LoVo (cell line): ENCODE data around the gene DYNLRB1.
A peak's percentile ranks its signal among the peaks of the same experiment; 100 is the strongest.
"Not testable (repeated sequence)": the region's sequence is repeated elsewhere in the genome, so short reads cannot be mapped to it uniquely, and the experiment has no call there.

ENCODE experiments used
- DNase-seq: peaks from one replicate; pipeline ENCODE4 v3.0.0-alpha.2; 2016; ENCODE audit warnings: low spot score

DYNLRB1 gene

GRCh38 chr20:34516247-34517113, at the start of gene DYNLRB1:
TSS of gene DYNLRB1 (plus strand) at chr20:34516422. CDS start at chr20:34516459, 37 bp downstream.
- peak; percentile 96 for DNase-seq

GRCh38 chr20:34468951-34469350, 47.3 kb upstream of the DYNLRB1 start:
- DNase-seq = no peak

DNA sequence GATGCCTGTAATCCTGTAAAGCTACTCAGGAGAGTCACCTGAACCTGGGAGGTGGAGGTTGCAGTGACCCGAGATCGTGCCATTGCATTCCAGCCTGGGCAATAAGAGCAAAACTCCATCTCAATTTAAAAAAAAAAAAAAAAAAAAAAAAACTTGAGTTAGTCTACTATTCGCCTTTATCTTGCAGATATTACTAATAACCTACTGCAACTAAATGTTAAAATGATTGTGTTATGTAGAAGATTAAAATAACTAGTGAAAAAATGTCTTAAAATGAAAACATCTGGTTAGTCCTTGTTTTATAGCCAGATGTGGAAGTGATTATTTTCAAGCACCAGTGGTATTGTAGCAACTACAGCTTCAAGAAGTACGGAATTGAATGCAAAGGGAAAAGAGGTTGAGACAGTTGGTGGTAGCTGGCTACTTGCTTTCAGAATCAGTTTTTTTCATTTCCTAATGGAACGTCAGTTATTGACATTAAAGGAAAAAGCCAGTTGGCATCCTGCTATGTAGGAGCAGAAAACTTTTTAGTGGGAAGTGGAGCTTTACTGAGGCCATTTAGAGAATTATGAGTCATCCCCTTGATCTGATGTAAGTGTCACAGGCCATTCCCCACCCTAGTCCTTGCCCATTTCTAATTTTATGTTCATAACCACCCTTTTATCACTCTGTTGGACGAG, 43.8 kb upstream of the DYNLRB1 start:
- DNase-seq = peak; percentile 60

DNA sequence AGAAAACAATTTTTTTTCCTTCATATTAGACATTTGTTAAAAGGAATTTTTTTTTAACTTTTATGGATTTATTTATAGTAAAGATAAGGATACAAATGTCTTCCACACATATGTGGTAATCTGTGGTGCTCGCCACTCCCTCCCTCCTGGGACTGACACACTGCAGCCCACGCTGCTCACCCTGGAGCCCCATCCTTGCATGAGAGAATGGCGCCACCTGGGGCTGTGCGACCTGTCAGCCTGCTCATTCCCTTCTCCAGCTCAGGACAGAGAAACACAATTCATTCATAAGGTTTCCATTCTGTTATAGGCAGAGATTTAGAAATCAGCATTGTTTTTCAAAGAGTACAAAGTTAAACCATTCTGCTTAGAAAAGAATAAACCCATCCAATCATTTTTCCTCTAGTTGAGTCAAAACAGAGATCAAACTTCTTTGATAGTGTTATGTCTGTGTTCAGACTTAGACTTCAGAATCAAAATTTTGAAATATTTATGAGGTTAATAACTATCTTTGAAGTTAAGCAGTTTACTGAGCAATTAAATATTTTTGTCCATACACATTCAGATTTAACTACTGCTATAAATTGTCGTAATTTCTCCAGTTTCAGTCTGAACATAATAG, 42.8 kb upstream of the DYNLRB1 start:
- no peak for DNase-seq

GRCh38 chr20:34475979-34476736, 40.1 kb upstream of the DYNLRB1 start:
- DNase-seq = no peak

DNA sequence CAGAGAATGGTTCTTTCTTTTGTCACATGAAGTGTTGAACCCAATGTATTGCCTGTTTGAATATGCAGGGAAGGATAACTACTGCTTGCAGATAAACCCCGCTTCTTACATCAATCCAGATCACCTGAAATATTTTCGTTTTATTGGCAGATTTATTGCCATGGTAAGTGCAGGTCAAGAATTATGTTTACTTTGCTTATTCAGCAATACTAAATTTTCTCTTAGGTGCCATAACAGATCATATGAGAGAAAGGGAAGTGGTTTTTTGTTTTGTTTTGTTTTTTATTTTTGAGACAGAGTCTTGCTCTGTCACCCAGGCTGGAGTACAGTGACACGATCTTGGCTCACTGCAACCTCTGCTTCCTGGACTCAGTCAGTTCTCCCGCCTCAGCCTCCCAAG, 36.6 kb upstream of the DYNLRB1 start:
- no peak for DNase-seq

DNA sequence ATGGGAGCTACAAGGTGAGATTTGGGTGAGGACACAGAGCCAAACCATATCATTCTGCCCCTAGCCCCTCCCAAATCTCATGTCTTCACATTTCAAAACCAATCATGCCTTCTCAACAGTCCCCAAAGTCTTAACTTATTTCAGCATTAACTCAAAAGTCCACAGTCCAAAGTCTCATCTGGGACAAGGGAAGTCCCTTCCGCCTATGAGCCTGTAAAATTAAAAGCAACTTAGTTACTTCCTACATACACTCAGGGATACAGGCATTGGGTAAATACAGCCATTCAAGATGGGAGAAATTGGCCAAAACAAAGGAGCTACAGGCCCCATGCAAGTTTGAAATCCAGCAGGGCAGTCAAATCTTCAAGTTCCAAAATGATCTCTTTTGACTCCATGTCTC, 34.1 kb upstream of the DYNLRB1 start:
- DNase-seq = not testable (repeated sequence)

- DNase-seq = not testable (repeated sequence)
These were observed 32.5 kb upstream of the DYNLRB1 start for GRCh38 chr20:34483585-34484220.

- DNase-seq = no peak
These were observed 31.1 kb upstream of the DYNLRB1 start for GRCh38 chr20:34485068-34485634.

GRCh38 chr20:34491226-34491931, 24.8 kb upstream of the DYNLRB1 start:
- no peak for DNase-seq

DNA sequence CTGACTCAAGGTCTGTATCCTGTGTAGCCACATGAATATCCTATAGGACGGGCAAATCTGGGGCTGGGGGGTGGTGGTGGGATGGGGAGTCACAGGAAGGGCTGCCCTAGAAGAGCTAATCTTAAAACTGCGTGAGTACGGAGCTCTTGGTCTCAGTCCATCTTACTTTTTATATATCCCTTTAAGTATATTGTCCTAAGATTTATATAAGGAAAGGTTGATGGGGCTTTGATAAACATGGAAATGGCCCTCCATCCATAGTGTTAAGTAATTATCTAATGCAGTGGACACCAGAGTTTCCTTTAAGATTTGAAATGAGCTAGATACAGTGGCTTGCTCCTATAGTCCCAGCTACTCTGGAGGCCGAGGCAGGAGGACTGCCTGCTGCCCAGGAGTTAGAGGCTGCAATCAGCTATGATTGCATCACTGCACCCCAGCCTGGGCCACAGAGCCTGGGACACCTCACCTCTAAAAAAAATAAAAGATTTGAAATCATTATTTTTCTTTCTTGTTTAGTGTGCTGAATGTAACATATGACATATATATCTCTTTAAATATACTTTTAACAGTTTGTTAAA, 24.2 kb upstream of the DYNLRB1 start:
- no peak for DNase-seq

DNA sequence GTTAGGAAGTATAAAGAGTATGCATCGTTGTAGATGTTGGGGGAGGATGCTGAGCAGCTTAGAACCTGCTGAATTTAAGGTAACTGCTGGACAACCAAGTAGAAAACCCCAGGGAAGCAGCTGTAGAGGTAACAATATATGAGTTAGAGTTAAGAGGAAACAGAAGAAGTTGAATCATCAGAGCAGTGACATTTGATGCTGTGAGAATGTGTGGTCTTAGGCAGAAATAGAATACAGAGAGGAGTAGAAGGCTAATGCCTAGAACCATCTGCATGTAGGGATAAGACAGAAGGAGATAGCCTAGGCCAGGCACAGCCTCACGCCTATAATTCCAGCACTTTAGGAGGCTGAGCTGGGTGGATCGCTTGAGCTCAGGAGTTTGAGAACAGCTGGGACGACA, 22.6 kb upstream of the DYNLRB1 start:
- no peak for DNase-seq

DNA sequence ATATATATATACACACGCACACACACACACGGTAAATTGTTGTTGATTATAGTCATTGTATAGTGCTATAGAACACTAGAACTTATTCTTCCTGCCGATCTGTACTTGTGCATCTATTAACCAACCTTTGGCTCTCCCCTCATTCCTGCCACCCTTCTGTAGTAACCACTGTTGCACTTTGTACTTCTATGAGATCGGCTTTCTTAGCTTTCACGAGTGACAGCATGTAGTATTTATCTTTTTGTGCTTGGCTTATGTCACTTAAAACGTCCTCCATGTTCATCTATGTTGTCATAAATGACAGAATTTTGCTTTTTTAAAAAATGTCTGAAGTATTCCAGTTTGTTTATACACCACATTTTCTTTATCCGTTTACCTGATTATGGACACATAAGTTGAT, 20.9 kb upstream of the DYNLRB1 start:
- no peak for DNase-seq

- no peak for DNase-seq
These were observed 20.3 kb upstream of the DYNLRB1 start for GRCh38 chr20:34495916-34496315.

DNA sequence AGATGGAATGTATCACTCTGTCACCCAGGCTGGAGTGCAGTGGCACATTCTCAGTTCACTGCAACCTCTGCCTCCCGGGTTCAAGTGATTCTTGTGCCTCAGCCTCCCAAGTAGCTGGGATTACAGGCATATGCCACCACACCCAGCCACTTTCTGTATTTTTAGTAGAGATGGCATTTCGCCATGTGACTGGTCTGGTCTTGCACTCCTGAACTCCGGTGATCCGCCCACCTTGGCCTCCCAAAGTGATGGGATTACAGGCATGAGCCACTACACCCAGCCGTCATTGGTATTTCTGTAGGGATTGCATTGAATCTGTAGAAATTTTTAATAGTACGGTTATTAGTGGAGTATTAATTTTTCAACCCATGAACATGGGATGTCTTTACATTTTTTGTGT, 18.6 kb upstream of the DYNLRB1 start:
- DNase-seq = not testable (repeated sequence)

GRCh38 chr20:34500823-34501222, 15.4 kb upstream of the DYNLRB1 start:
- no peak for DNase-seq

DNA sequence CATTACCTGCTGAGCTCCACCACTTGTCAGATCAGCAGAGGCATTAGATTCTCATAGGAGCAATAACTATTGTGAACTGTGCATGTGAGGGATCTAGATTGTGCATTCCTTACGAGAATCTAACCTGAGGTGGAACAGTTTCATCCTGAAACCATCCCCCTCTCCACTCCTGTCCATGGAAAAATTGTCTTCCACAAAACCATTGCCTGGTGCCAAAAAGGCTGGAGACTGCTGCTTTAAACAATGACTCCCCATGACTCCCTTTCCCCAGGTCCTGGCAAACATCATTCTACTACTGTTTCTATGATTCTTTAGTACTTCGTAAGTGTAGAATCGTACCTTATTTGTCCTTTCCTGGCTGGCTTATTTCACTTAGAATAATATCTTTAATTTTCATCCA, 9.7 kb upstream of the DYNLRB1 start:
- DNase-seq = no peak

- DNase-seq = no peak
These were observed 8.4 kb upstream of the DYNLRB1 start for GRCh38 chr20:34507702-34508413.

DNA sequence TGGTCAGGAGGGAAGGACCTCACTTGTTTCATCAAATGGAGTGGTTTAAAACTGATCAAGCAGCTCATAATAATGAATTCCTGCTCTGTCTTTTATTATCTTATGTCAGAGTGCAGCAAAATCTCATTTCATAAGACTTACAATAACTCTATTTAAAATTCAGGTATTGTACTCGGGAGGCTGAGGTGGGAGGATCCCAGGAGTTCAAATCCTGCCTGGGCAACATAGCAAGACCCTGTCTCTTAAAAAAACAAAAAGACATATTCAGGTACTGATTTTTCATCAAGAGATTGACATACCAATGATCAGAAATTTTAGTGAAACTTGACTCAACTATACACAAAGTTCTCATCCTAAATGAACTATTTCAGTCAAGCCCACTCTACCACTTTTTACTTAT, 5.6 kb upstream of the DYNLRB1 start:
- DNase-seq = no peak

- DNase-seq = no peak
These were observed 4.3 kb upstream of the DYNLRB1 start for GRCh38 chr20:34511891-34512265.
